Measurements from ENCODE around the gene PTPRO. TPM values are rescaled to one million over a fixed set of nuclear protein-coding genes. Genes with fewer than 3 reads are reported as not detected.

Gene PTPRO
- total and polyA plus RNA-seq, 4 donors = 2.6 to 11.7 (median 3.4) TPM

GRCh38 chr12:15574353-15574752 is 252.0 kb downstream of the PTPRO start:
- ATAC-seq (ENCODE audit: insufficient read depth, low FRiP score) = no peak
- H3K27ac ChIP-seq (ENCODE audit: low read depth in 1 of 2, low read length in 1 of 2) = no peak overlapping the region
- TF ChIP-seq CTCF (IDR thresholded peaks at IDR 0.05; ENCODE audit: control extremely low read depth, extremely low read depth) = no peak
- H3K36me3 ChIP-seq (ENCODE audit: control insufficient read depth in 4 of 4, insufficient read depth in 4 of 4, low read length in 4 of 4) = no peaks in the 10 kb centered on the region
- peaks cover 0 to 2% (median 0%) of the 10 kb centered on the region in 4 donors for H3K9me3 ChIP-seq (ENCODE audit: control insufficient read depth in 4 of 4, insufficient read depth in 3 of 4, low read length in 3 of 4)
- no peak overlapping the region for H3K9ac ChIP-seq (ENCODE audit: insufficient read depth in 1 of 2, low read length in 2 of 2)
- H3K27me3 ChIP-seq (ENCODE audit: control insufficient read depth in 3 of 3, insufficient read depth in 3 of 3, low read length in 2 of 3) = no peaks in the 10 kb centered on the region
- no peak for DNase-seq
- peaks cover 0 to 13% (median 0%) of the 10 kb centered on the region in 5 donors for H3K4me1 ChIP-seq (ENCODE audit: control insufficient read depth in 5 of 5, insufficient read depth in 5 of 5, low read length in 5 of 5)
- 88 to 90% methylated on average over 1 of the region's 1 CpG for WGBS, 2 donors
- H3K4me3 ChIP-seq = no peak overlapping the region

GRCh38 chr12:15575671-15576541 is 253.6 kb downstream of the PTPRO start:
- no peaks in the 10 kb centered on the region for H3K27me3 ChIP-seq (ENCODE audit: control insufficient read depth in 3 of 3, insufficient read depth in 3 of 3, low read length in 2 of 3)
- H3K9ac ChIP-seq (ENCODE audit: insufficient read depth in 1 of 2, low read length in 2 of 2) = no peak overlapping the region
- H3K36me3 ChIP-seq (ENCODE audit: control insufficient read depth in 4 of 4, insufficient read depth in 4 of 4, low read length in 4 of 4) = no peaks in the 10 kb centered on the region
- H3K4me1 ChIP-seq (ENCODE audit: control insufficient read depth in 5 of 5, insufficient read depth in 5 of 5, low read length in 5 of 5) = peaks cover 0 to 13% (median 0%) of the 10 kb centered on the region in 5 donors
- TF ChIP-seq CTCF (IDR thresholded peaks at IDR 0.05; ENCODE audit: control extremely low read depth, extremely low read depth) = no peak
- DNase-seq = peak in 2 of 3 donors; percentile 76 to 86
- no peak for ATAC-seq (ENCODE audit: insufficient read depth, low FRiP score)
- WGBS, 2 donors = 57 to 64% methylated on average over 3 of the region's 3 CpGs
- peaks cover 0 to 2% (median 0%) of the 10 kb centered on the region in 4 donors for H3K9me3 ChIP-seq (ENCODE audit: control insufficient read depth in 4 of 4, insufficient read depth in 3 of 4, low read length in 3 of 4)
- no peak overlapping the region for H3K4me3 ChIP-seq
- no peak overlapping the region for H3K27ac ChIP-seq (ENCODE audit: low read depth in 1 of 2, low read length in 1 of 2)

GRCh38 chr12:15580431-15580830 is 258.1 kb downstream of the PTPRO start:
- H3K9ac ChIP-seq (ENCODE audit: insufficient read depth in 1 of 2, low read length in 2 of 2) = no peak overlapping the region
- WGBS, 2 donors = 82 to 89% methylated on average over 1 of the region's 1 CpG
- H3K4me3 ChIP-seq = no peak overlapping the region
- H3K36me3 ChIP-seq (ENCODE audit: control insufficient read depth in 4 of 4, insufficient read depth in 4 of 4, low read length in 4 of 4) = no peaks in the 10 kb centered on the region
- no peak for TF ChIP-seq CTCF (IDR thresholded peaks at IDR 0.05; ENCODE audit: control extremely low read depth, extremely low read depth)
- no peak for DNase-seq
- no peaks in the 10 kb centered on the region for H3K9me3 ChIP-seq (ENCODE audit: control insufficient read depth in 4 of 4, insufficient read depth in 3 of 4, low read length in 3 of 4)
- H3K27me3 ChIP-seq (ENCODE audit: control insufficient read depth in 3 of 3, insufficient read depth in 3 of 3, low read length in 2 of 3) = no peaks in the 10 kb centered on the region
- H3K27ac ChIP-seq (ENCODE audit: low read depth in 1 of 2, low read length in 1 of 2) = no peak overlapping the region
- no peak for ATAC-seq (ENCODE audit: insufficient read depth, low FRiP score)
- peaks cover 0 to 12% (median 0%) of the 10 kb centered on the region in 5 donors for H3K4me1 ChIP-seq (ENCODE audit: control insufficient read depth in 5 of 5, insufficient read depth in 5 of 5, low read length in 5 of 5)
